Measurements from ENCODE around the gene STPG2.

GRCh38 chr4:97953171-97953941, 189.9 kb downstream of the STPG2 start:
- TF ChIP-seq CTCF (IDR thresholded peaks at IDR 0.05) (no peak), POLR2AphosphoS5 (IDR thresholded peaks at IDR 0.05) (no peak), POLR2A (IDR thresholded peaks at IDR 0.05) (no peak)

Data from transverse colon (tissue), 4 donors.